Spleen (tissue), 7 donors: ENCODE measurements around the gene KDM6B.

Experiments used
- CTCF ChIP-seq, 11 experiments: fragments of 200-600 bp in 7 of 11; fragments of 450-650 bp in 4 of 11; sonication (generic) in 4 of 11; IDR thresholded peaks in 8 of 11; conservative IDR thresholded peaks in 3 of 11; 1 replicate in 7 of 11; 2 replicates in 4 of 11; pipeline versions ENCODE4 v1.4.0 to v1.8.0; 2016 to 2021; ENCODE audit warnings: antibody characterized with exemption in 11 of 11, inconsistent platforms in 4 of 11, mild to moderate bottlenecking in 1 of 11
- POLR2A ChIP-seq, 3 donors: fragments of 450-650 bp; IDR thresholded peaks; one replicate each; pipeline ENCODE4 v1.5.1; 2017; ENCODE audit warnings: antibody characterized with exemption in 3 of 3, mild to moderate bottlenecking in 1 of 3
- donor health status: DM: no; HTN: no; CAD: no; lungs with moderate emphysema.
- donor health status: DM: no; HTN: no; CAD: no.
- donor health status: DM: no; HTN: no; CAD: no.

- TF ChIP-seq CTCF (IDR thresholded peaks at IDR 0.05 in 8 of 11, conservative IDR thresholded peaks at IDR 0.05 in 3 of 11): no peak
- TF ChIP-seq POLR2A (IDR thresholded peaks at IDR 0.05): no peak
Observed at GRCh38 chr17:7817643-7817964, 16.4 kb upstream of the KDM6B start.
